Neural progenitor cell (in vitro differentiated cells): ENCODE results near the gene PLCB1. TPM values are rescaled to one million over a fixed set of nuclear protein-coding genes. Genes with fewer than 3 reads are reported as not detected.

Experiments
- DNase-seq: peaks from one replicate; pipeline ENCODE4 v3.0.0-alpha.2; 2016; ENCODE audit warnings: low spot score
- H2AFZ ChIP-seq: fragments of 200-600 bp; sonication (generic); replicated peaks from 2 replicates; pipeline ENCODE4 v1.6.1; 2016; ENCODE audit warnings: antibody characterized with exemption
- H3F3A ChIP-seq: fragments of 200-600 bp; sonication (generic); 2 replicates; pipeline ENCODE4 v1.6.1; 2016; ENCODE audit warnings: antibody characterized with exemption, low read depth
- H3K27ac ChIP-seq: fragments of 200-600 bp; sonication (generic); 2 replicates; pipeline ENCODE4 v1.5.1; 2016; ENCODE audit warnings: mild to moderate bottlenecking
- H3K27me3 ChIP-seq: fragments of 200-600 bp; sonication (generic); 2 replicates; pipeline ENCODE4 v1.6.1; 2016; ENCODE audit warnings: mild to moderate bottlenecking, moderate library complexity
- H3K36me3 ChIP-seq: fragments of 200-600 bp; sonication (generic); 2 replicates; pipeline ENCODE4 v1.5.1; 2016
- H3K4me1 ChIP-seq: fragments of 200-600 bp; sonication (generic); 2 replicates; pipeline ENCODE4 v1.6.1; 2016; ENCODE audit warnings: mixed run types
- H3K4me2 ChIP-seq: fragments of 200-600 bp; sonication (generic); 2 replicates; pipeline ENCODE4 v1.6.1; 2016
- H3K4me3 ChIP-seq: fragments of 200-600 bp; sonication (generic); 2 replicates; pipeline ENCODE4 v1.5.1; 2016
- H3K79me2 ChIP-seq: fragments of 200-600 bp; sonication (generic); 2 replicates; pipeline ENCODE4 v1.6.1; 2016; ENCODE audit warnings: low read depth
- H3K9ac ChIP-seq: fragments of 200-600 bp; sonication (generic); 2 replicates; pipeline ENCODE4 v1.6.1; 2016
- H3K9me3 ChIP-seq: fragments of 200-600 bp; sonication (generic); 2 replicates; pipeline ENCODE4 v1.5.1; 2016; ENCODE audit warnings: low read depth
- H4K20me1 ChIP-seq: fragments of 200-600 bp; sonication (generic); 2 replicates; pipeline ENCODE4 v1.6.1; 2016; ENCODE audit warnings: low read depth
- H3K27ac Mint-ChIP-seq: 3 replicates; pipeline ENCODE4 v1.8.0; 2021; ENCODE audit warnings: mixed read lengths
- H3K27me3 Mint-ChIP-seq: 2 replicates; pipeline ENCODE4 v1.8.0; 2022; ENCODE audit warnings: low read depth, mild to moderate bottlenecking, inconsistent platforms, moderate library complexity, mixed read lengths; ENCODE audit not compliant: insufficient read depth
- H3K36me3 Mint-ChIP-seq: 3 replicates; pipeline ENCODE4 v1.8.0; 2021; ENCODE audit warnings: mixed read lengths
- H3K4me1 Mint-ChIP-seq: 3 replicates; pipeline ENCODE4 v1.8.0; 2021; ENCODE audit warnings: mixed read lengths
- H3K4me3 Mint-ChIP-seq: 3 replicates; pipeline ENCODE4 v1.8.0; 2021; ENCODE audit warnings: mild to moderate bottlenecking, moderate library complexity, mixed read lengths
- H3K9me3 Mint-ChIP-seq: 3 replicates; pipeline ENCODE4 v1.8.0; 2020; ENCODE audit warnings: mixed read lengths
- EZH2 ChIP-seq: fragments of 200-600 bp; sonication (generic); IDR thresholded peaks from 2 replicates; pipeline ENCODE4 v1.6.1; 2017; ENCODE audit warnings: antibody characterized with exemption, mild to moderate bottlenecking, moderate library complexity
- EZH2phosphoT487 ChIP-seq: fragments of 200-600 bp; sonication (generic); IDR thresholded peaks from 2 replicates; pipeline ENCODE4 v1.6.1; 2017; ENCODE audit warnings: antibody characterized with exemption
- total RNA-seq: library from RNA; depleted of rRNA; stranded (reverse); fragments of >200 nt; gene quantifications from 2 replicates; pipeline ENCODE4 v1.2.3, GENCODE V29; 2015; ENCODE audit warnings: low replicate concordance
- TF ChIP-seq, protein P1 (sequence below): fragments of 200-600 bp; sonication (generic); IDR thresholded peaks from 2 replicates; pipeline ENCODE4 v1.5.1; 2017; ENCODE audit warnings: antibody characterized with exemption, mild to moderate bottlenecking

Gene PLCB1
- total RNA-seq, 1 donor from 2014 or later: 30.2 TPM

DNA sequence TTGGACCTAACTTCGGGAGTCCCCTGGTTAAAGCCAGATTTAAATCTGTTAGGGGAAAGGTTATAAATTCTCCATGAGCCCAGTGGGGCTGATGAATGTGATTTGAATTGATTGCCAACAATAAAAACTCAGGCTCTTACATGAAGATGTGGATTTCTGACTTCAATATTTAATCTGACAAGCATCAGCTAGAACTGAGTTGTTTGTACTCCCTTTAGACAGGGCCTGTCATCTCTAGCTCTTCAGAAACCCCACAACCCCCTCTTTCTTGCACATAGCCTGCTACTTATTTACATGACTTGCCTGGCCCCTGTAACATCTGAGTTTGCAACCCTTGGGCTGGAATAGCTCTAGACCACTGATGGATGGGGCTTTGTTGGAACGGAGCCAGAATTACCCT, 745.2 kb downstream of the PLCB1 start:
- peaks cover 5% of the 10 kb centered on the region for H3F3A ChIP-seq
- no peaks in the 10 kb centered on the region for H3K27me3 ChIP-seq
- H3K4me3 ChIP-seq: no peak overlapping the region
- Mint-ChIP-seq H3K4me3 (no peak overlapping the region), H3K27me3 (peaks cover 2% of the 10 kb centered on the region), H3K27ac (no peak overlapping the region), H3K9me3 (peaks cover 2% of the 10 kb centered on the region), H3K4me1 (peaks cover 13% of the 10 kb centered on the region), H3K36me3 (no peaks in the 10 kb centered on the region)
- H2AFZ ChIP-seq: no peak overlapping the region
- H3K9ac ChIP-seq: no peak overlapping the region
- H3K27ac ChIP-seq: no peak overlapping the region
- no peaks in the 10 kb centered on the region for H3K36me3 ChIP-seq
- no peak for DNase-seq
- H3K4me1 ChIP-seq: no peaks in the 10 kb centered on the region
- TF ChIP-seq, protein P1, sequence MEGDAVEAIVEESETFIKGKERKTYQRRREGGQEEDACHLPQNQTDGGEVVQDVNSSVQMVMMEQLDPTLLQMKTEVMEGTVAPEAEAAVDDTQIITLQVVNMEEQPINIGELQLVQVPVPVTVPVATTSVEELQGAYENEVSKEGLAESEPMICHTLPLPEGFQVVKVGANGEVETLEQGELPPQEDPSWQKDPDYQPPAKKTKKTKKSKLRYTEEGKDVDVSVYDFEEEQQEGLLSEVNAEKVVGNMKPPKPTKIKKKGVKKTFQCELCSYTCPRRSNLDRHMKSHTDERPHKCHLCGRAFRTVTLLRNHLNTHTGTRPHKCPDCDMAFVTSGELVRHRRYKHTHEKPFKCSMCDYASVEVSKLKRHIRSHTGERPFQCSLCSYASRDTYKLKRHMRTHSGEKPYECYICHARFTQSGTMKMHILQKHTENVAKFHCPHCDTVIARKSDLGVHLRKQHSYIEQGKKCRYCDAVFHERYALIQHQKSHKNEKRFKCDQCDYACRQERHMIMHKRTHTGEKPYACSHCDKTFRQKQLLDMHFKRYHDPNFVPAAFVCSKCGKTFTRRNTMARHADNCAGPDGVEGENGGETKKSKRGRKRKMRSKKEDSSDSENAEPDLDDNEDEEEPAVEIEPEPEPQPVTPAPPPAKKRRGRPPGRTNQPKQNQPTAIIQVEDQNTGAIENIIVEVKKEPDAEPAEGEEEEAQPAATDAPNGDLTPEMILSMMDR: no peak
- TF ChIP-seq EZH2phosphoT487: no peak
- no peak for TF ChIP-seq EZH2
- no peaks in the 10 kb centered on the region for H3K9me3 ChIP-seq
- no peak overlapping the region for H3K4me2 ChIP-seq
- H3K79me2 ChIP-seq: no peaks in the 10 kb centered on the region
- H4K20me1 ChIP-seq: no peaks in the 10 kb centered on the region

DNA sequence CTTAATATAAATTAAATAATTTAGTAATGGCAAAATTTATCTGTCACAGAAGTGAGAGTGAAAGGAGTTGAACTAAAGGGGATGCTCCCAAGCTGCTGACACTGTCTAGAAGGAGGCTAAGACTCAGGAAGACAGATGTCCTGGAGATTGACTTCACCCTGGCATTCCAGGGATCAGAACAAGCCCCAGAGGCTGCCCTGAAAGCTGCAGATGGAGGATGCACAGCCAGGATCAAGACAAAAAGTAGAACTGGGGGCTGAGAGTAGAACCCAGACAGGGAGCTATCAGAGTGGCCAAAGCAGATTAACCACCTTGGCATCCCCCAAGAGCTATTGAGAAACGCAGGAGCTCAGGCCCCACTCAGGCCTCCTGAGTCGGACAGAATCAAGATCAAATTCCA, 747.6 kb downstream of the PLCB1 start:
- H3K4me3 ChIP-seq: no peak overlapping the region
- no peaks in the 10 kb centered on the region for H3K36me3 Mint-ChIP-seq
- no peaks in the 10 kb centered on the region for H3K4me1 ChIP-seq
- TF ChIP-seq EZH2phosphoT487: no peak
- TF ChIP-seq, protein P1: no peak
- no peak for TF ChIP-seq EZH2
- no peak overlapping the region for H3K9ac ChIP-seq
- peaks cover 8% of the 10 kb centered on the region for H3K4me1 Mint-ChIP-seq
- no peaks in the 10 kb centered on the region for H3K9me3 ChIP-seq
- H3K9me3 Mint-ChIP-seq: peaks cover 2% of the 10 kb centered on the region
- no peaks in the 10 kb centered on the region for H4K20me1 ChIP-seq
- no peak overlapping the region for H3K4me3 Mint-ChIP-seq
- no peak overlapping the region for H3K27ac ChIP-seq
- no peaks in the 10 kb centered on the region for H3K36me3 ChIP-seq
- peaks cover 2% of the 10 kb centered on the region for H3K27me3 Mint-ChIP-seq
- DNase-seq: peak; percentile 4
- H3K27me3 ChIP-seq: no peaks in the 10 kb centered on the region
- no peaks in the 10 kb centered on the region for H3K79me2 ChIP-seq
- H3K27ac Mint-ChIP-seq: no peak overlapping the region
- H2AFZ ChIP-seq: no peak overlapping the region
- peaks cover 5% of the 10 kb centered on the region for H3F3A ChIP-seq
- H3K4me2 ChIP-seq: no peak overlapping the region

DNA sequence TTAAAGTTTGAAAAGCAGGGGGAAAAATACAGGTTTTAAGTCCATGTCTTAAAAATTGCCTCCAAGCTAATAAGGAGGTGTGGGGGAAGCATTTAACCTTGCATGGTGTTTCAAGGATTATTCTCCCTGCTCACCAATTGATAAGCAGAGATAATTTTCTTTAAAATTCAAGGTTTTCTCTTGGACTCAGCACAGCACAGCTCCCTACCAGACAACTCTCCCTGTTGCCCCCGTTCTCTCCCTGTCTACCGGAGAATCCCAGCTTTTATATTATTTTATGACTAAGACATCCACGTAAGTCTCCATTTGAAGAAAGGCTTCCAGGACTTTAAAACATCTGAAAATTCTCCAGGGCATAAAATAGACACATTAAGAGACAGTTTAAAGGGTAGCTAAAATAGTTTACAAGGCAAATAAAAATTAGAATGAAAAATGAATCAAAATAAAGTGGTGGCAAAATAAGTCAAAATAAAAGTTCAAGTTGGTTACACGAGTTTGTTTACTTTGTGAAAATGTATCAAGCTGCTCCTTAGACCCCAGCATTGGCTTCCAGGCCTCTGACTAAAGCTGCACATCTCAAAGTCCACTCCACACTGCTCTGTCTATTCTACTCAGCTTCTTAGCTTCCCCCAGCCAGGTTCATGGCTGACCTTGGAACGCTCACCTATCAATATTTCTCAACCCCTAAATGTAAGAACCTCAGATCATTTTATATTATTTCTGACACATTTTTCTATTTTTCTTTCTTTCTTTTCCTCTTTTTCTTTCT, 748.2 kb downstream of the PLCB1 start:
- Histone ChIP-seq H3K27ac (no peak overlapping the region), H3K36me3 (no peaks in the 10 kb centered on the region), H3K9ac (no peak overlapping the region), H3K4me3 (no peak overlapping the region), H3K9me3 (no peaks in the 10 kb centered on the region), H3K4me2 (no peak overlapping the region), H3K79me2 (no peaks in the 10 kb centered on the region), H2AFZ (no peak overlapping the region), H3F3A (peaks cover 5% of the 10 kb centered on the region), H3K27me3 (no peaks in the 10 kb centered on the region), H3K4me1 (no peaks in the 10 kb centered on the region), H4K20me1 (no peaks in the 10 kb centered on the region)
- Mint-ChIP-seq H3K4me1 (peaks cover 8% of the 10 kb centered on the region), H3K27me3 (peaks cover 2% of the 10 kb centered on the region), H3K4me3 (no peak overlapping the region), H3K27ac (no peak overlapping the region), H3K36me3 (no peaks in the 10 kb centered on the region), H3K9me3 (peaks cover 2% of the 10 kb centered on the region)
- TF ChIP-seq, protein P1: no peak
- no peak for TF ChIP-seq EZH2
- no peak for TF ChIP-seq EZH2phosphoT487
- no peak for DNase-seq
